C4-2B (cell line): ENCODE measurements around the gene PRX.

Experiments
- CTCF ChIP-seq: fragments of 450-650 bp; conservative IDR thresholded peaks from 2 replicates; pipeline ENCODE4 v1.5.1; 2017; ENCODE audit warnings: mild to moderate bottlenecking
- ZFX ChIP-seq: fragments of 450-650 bp; IDR thresholded peaks from 2 replicates; pipeline ENCODE4 v1.6.1; 2017

GRCh38 chr19:40358773-40359172, 54.4 kb downstream of the PRX start:
- TF ChIP-seq CTCF (no peak), ZFX (no peak)
